GM15510 (cell line): ENCODE data around the gene CDK5RAP2.

ENCODE experiments used
- POLR2A ChIP-seq: IDR thresholded peaks from 3 replicates; pipeline ENCODE4 v1.6.1; 2011; ENCODE audit warnings: borderline replicate concordance; ENCODE audit not compliant: insufficient read length; ENCODE audit errors: extremely low read depth

The CDK5RAP2 gene

GRCh38 chr9:120443489-120443888, 136.5 kb downstream of the CDK5RAP2 start:
- TF ChIP-seq POLR2A, result no peak

- TF ChIP-seq POLR2A, result no peak
These were observed 137.5 kb downstream of the CDK5RAP2 start for GRCh38 chr9:120442308-120442995.

GRCh38 chr9:120441426-120442307, 138.3 kb downstream of the CDK5RAP2 start:
- no peak for TF ChIP-seq POLR2A

GRCh38 chr9:120440791-120441190, 139.2 kb downstream of the CDK5RAP2 start:
- TF ChIP-seq POLR2A, result no peak

- TF ChIP-seq POLR2A, result no peak
These were observed 140.0 kb downstream of the CDK5RAP2 start for GRCh38 chr9:120439926-120440325.

GRCh38 chr9:120438836-120439546, 141.0 kb downstream of the CDK5RAP2 start:
- no peak for TF ChIP-seq POLR2A

- TF ChIP-seq POLR2A, result no peak
These were observed 141.9 kb downstream of the CDK5RAP2 start for GRCh38 chr9:120438111-120438510.

- TF ChIP-seq POLR2A, result no peak
These were observed 142.9 kb downstream of the CDK5RAP2 start for GRCh38 chr9:120436983-120437475.

- TF ChIP-seq POLR2A, result no peak
These were observed 143.5 kb downstream of the CDK5RAP2 start for GRCh38 chr9:120436446-120436845.

- no peak for TF ChIP-seq POLR2A
These were observed 144.9 kb downstream of the CDK5RAP2 start for GRCh38 chr9:120435091-120435490.

- TF ChIP-seq POLR2A, result no peak
These were observed 145.4 kb downstream of the CDK5RAP2 start for GRCh38 chr9:120434532-120434931.

GRCh38 chr9:120433701-120434100, 146.3 kb downstream of the CDK5RAP2 start:
- no peak for TF ChIP-seq POLR2A

GRCh38 chr9:120432600-120432999, 147.4 kb downstream of the CDK5RAP2 start:
- no peak for TF ChIP-seq POLR2A

- no peak for TF ChIP-seq POLR2A
These were observed 148.7 kb downstream of the CDK5RAP2 start for GRCh38 chr9:120431268-120431667.

GRCh38 chr9:120424248-120424647, 155.7 kb downstream of the CDK5RAP2 start:
- TF ChIP-seq POLR2A, result no peak
